GM21717 (cell line): ENCODE data around the gene TRIM38.
"Not testable (repeated sequence)": the region's sequence is repeated elsewhere in the genome, so short reads cannot be mapped to it uniquely, and the experiment has no call there.

Experiments used
- ATAC-seq: cut with Tn5 transposase; IDR thresholded peaks from one replicate; pipeline ENCODE4 v1.9.1; 2021; ENCODE audit warnings: mild to moderate bottlenecking, moderate library complexity; ENCODE audit not compliant: unreplicated experiment

Gene TRIM38

GRCh38 chr6:25962149-25963127, at the start of gene TRIM38:
TRIM38 (plus strand) TSS chr6:25962802; CDS start chr6:25966523, 3,721 bp downstream.
- ATAC-seq: peak; percentile 78

GRCh38 chr6:25913741-25914140, 48.9 kb upstream of the TRIM38 start:
- no peak for ATAC-seq

- ATAC-seq: no peak
Measured at GRCh38 chr6:25916330-25916729, 46.3 kb upstream of the TRIM38 start.

GRCh38 chr6:25916789-25917490, 45.7 kb upstream of the TRIM38 start:
- no peak for ATAC-seq

GRCh38 chr6:25918083-25918683, 44.4 kb upstream of the TRIM38 start:
- ATAC-seq: no peak

GRCh38 chr6:25919657-25920056, 42.9 kb upstream of the TRIM38 start:
- no peak for ATAC-seq

GRCh38 chr6:25921525-25922203, 40.9 kb upstream of the TRIM38 start:
- ATAC-seq: no peak

GRCh38 chr6:25922301-25922700, 40.3 kb upstream of the TRIM38 start:
- no peak for ATAC-seq

- no peak for ATAC-seq
Measured at GRCh38 chr6:25925876-25926275, 36.7 kb upstream of the TRIM38 start.

- ATAC-seq: no peak
Measured at GRCh38 chr6:25927178-25927577, 35.4 kb upstream of the TRIM38 start.

- ATAC-seq: no peak
Measured at GRCh38 chr6:25927756-25928216, 34.8 kb upstream of the TRIM38 start.

GRCh38 chr6:25928562-25929324, 33.9 kb upstream of the TRIM38 start:
- ATAC-seq: no peak

- not testable (repeated sequence) for ATAC-seq
Measured at GRCh38 chr6:25929785-25930184, 32.8 kb upstream of the TRIM38 start.

- ATAC-seq: no peak
Measured at GRCh38 chr6:25930532-25931410, 31.8 kb upstream of the TRIM38 start, which contains the start of gene SLC17A2. SLC17A2 (minus strand) TSS chr6:25930691; CDS start chr6:25925796, 4,895 bp downstream.

GRCh38 chr6:25931411-25931709, 31.2 kb upstream of the TRIM38 start:
- no peak for ATAC-seq

GRCh38 chr6:25934156-25934555, 28.4 kb upstream of the TRIM38 start:
- ATAC-seq: no peak

GRCh38 chr6:25934735-25935313, 27.8 kb upstream of the TRIM38 start:
- no peak for ATAC-seq

GRCh38 chr6:25935953-25936352, 26.6 kb upstream of the TRIM38 start:
- ATAC-seq: no peak

GRCh38 chr6:25939593-25939992, 23.0 kb upstream of the TRIM38 start:
- no peak for ATAC-seq
